Measurements from ENCODE around the gene CEP57L1.
"Not testable (repeated sequence)": the region's sequence is repeated elsewhere in the genome, so short reads cannot be mapped to it uniquely, and the experiment has no call there.

CEP57L1 gene

GRCh38 chr6:109179507-109179906, 84.2 kb downstream of the CEP57L1 start:
- DNase-seq = no peak

GRCh38 chr6:109182578-109182977, 87.3 kb downstream of the CEP57L1 start:
- no peak for DNase-seq

- DNase-seq = peak; percentile 19
Observed at GRCh38 chr6:109183109-109183650, 87.9 kb downstream of the CEP57L1 start.

- DNase-seq = no peak
Observed at GRCh38 chr6:109184638-109185037, 89.3 kb downstream of the CEP57L1 start.

- DNase-seq = no peak
Observed at GRCh38 chr6:109186012-109186411, 90.7 kb downstream of the CEP57L1 start.

- peak; percentile 5 for DNase-seq
Observed at GRCh38 chr6:109187399-109188114, 92.2 kb downstream of the CEP57L1 start.

GRCh38 chr6:109188115-109188411, 92.8 kb downstream of the CEP57L1 start:
- DNase-seq = no peak

GRCh38 chr6:109191368-109191767, 96.1 kb downstream of the CEP57L1 start:
- DNase-seq = not testable (repeated sequence)

GRCh38 chr6:109192865-109193264, 97.6 kb downstream of the CEP57L1 start:
- no peak for DNase-seq

- DNase-seq = no peak
Observed at GRCh38 chr6:109194880-109195279, 99.6 kb downstream of the CEP57L1 start.

- DNase-seq = no peak
Observed at GRCh38 chr6:109197061-109197460, 101.8 kb downstream of the CEP57L1 start.

- DNase-seq = peak; percentile 34
Observed at GRCh38 chr6:109202409-109203264, 107.3 kb downstream of the CEP57L1 start.

GRCh38 chr6:109204511-109204910, 109.2 kb downstream of the CEP57L1 start:
- DNase-seq = no peak

- DNase-seq = no peak
Observed at GRCh38 chr6:109212683-109213082, 117.4 kb downstream of the CEP57L1 start.
